ENCODE measurements around the gene SLC41A1.

SLC41A1 gene

GRCh38 chr1:205803986-205804385 is 9.0 kb downstream of the SLC41A1 start:
- Histone ChIP-seq H3K4me3 (ENCODE audit: low read depth, low read length) (no peak overlapping the region), H3K36me3 (no peaks in the 10 kb centered on the region; the same call in 1 of the 2 replicates)
- no peak for TF ChIP-seq CTCF (IDR thresholded peaks at IDR 0.05; ENCODE audit: low read depth, low read length)

GRCh38 chr1:205802060-205802459 is 10.9 kb downstream of the SLC41A1 start:
- Histone ChIP-seq H3K9me3 (no peaks in the 10 kb centered on the region), H3K4me3 (ENCODE audit: low read depth, low read length) (no peak overlapping the region), H3K36me3 (no peaks in the 10 kb centered on the region; the same call in 1 of the 2 replicates), H3K27me3 (no peaks in the 10 kb centered on the region), H3K4me1 (no peaks in the 10 kb centered on the region)
- DNase-seq: no peak
- no peak for TF ChIP-seq CTCF (IDR thresholded peaks at IDR 0.05; ENCODE audit: low read depth, low read length)

More at GRCh38 chr1:205803986-205804385, 9.0 kb downstream of the SLC41A1 start:
- DNase-seq: no peak
- Histone ChIP-seq H3K4me1 (no peaks in the 10 kb centered on the region), H3K9me3 (no peaks in the 10 kb centered on the region), H3K27me3 (no peaks in the 10 kb centered on the region)

GRCh38 chr1:205800981-205801703 is 11.9 kb downstream of the SLC41A1 start:
- no peak for DNase-seq
- no peak for TF ChIP-seq CTCF (IDR thresholded peaks at IDR 0.05; ENCODE audit: low read depth, low read length)
- H3K4me1 ChIP-seq: no peaks in the 10 kb centered on the region
- H3K36me3 ChIP-seq: no peaks in the 10 kb centered on the region; the same call in 1 of the 2 replicates
- no peaks in the 10 kb centered on the region for H3K27me3 ChIP-seq
- no peaks in the 10 kb centered on the region for H3K9me3 ChIP-seq
- H3K4me3 ChIP-seq (ENCODE audit: low read depth, low read length): no peak overlapping the region

- no peaks in the 10 kb centered on the region for H3K27me3 ChIP-seq
- H3K4me1 ChIP-seq: no peaks in the 10 kb centered on the region
- H3K36me3 ChIP-seq: no peaks in the 10 kb centered on the region; the same call in 1 of the 2 replicates
- no peak for TF ChIP-seq CTCF (IDR thresholded peaks at IDR 0.05; ENCODE audit: low read depth, low read length)
- no peaks in the 10 kb centered on the region for H3K9me3 ChIP-seq
- no peak overlapping the region for H3K4me3 ChIP-seq (ENCODE audit: low read depth, low read length)
- DNase-seq: no peak
Observed at GRCh38 chr1:205800427-205800826, 12.6 kb downstream of the SLC41A1 start.

- DNase-seq: no peak
- no peak overlapping the region for H3K4me3 ChIP-seq (ENCODE audit: low read depth, low read length)
- H3K27me3 ChIP-seq: no peaks in the 10 kb centered on the region
- H3K36me3 ChIP-seq: no peaks in the 10 kb centered on the region; the same call in 1 of the 2 replicates
- H3K4me1 ChIP-seq: no peaks in the 10 kb centered on the region
- no peaks in the 10 kb centered on the region for H3K9me3 ChIP-seq
- no peak for TF ChIP-seq CTCF (IDR thresholded peaks at IDR 0.05; ENCODE audit: low read depth, low read length)
Observed at GRCh38 chr1:205798577-205798976, 14.4 kb downstream of the SLC41A1 start.

GRCh38 chr1:205797168-205797567 is 15.8 kb downstream of the SLC41A1 start:
- Histone ChIP-seq H3K27me3 (no peaks in the 10 kb centered on the region), H3K4me1 (no peaks in the 10 kb centered on the region), H3K9me3 (no peaks in the 10 kb centered on the region), H3K36me3 (no peaks in the 10 kb centered on the region; the same call in 1 of the 2 replicates), H3K4me3 (ENCODE audit: low read depth, low read length) (no peak overlapping the region)
- no peak for TF ChIP-seq CTCF (IDR thresholded peaks at IDR 0.05; ENCODE audit: low read depth, low read length)
- no peak for DNase-seq

Measured in BE2C (cell line).